ENCODE data around the gene MIPOL1. TPM values are rescaled to one million over a fixed set of nuclear protein-coding genes. Genes with fewer than 3 reads are reported as not detected.

MIPOL1 gene
- total RNA-seq, 3 donors from 2014 or later (not counting 1 experiment from before 2014, with no cell fraction given) = not detected

DNA sequence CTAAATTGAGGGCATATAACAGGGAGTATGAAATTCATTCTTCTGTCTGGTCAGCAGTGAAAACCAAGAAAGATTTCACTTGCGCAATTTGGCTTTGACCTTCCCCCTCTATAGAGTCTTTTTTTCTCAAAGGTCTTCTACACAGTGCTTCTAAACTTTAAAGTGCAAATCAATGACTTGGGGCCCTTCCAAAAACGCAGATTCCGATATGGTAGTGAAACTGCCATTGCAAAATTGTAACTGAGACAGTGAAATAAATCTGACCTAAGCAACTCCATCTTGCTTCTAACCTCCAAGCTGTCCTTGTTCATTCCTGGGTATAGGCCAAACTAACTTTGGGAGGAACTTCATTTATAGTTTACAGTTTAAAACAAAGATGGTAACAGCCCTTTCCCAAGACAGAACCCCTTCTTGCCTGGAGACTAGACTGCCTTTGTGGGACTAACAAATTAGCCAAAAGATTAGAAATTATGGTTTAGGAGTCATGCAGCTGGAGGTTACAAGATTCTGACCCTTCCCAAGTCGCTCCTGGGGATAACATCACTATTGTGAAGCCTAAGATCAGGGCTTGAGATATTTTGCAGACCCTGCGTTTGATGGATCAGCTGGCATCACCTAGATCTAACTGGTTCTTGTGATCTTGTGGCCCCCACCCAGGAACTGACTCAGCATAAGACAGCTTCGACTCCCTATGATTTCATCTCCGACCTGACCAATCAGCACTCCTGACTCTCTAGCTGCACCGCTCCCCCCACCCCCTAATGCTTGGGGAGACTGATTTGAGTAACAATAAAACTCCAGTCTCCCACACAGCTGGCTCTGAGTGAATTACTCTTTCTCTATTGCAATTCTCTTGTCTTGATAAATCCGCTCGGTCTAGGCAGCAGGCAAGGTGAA, 30.3 kb upstream of the MIPOL1 start:
- DNase-seq (no peak), ATAC-seq (no peak)
- no peak overlapping the region for H3K4me3 ChIP-seq (ENCODE audit: low read length)
- 84% methylated on average over 10 of the region's 10 CpGs for WGBS (ENCODE audit: insufficient coverage)
- Mint-ChIP-seq H3K9me3 (peaks cover 4 to 6% of the 10 kb centered on the region in 2 donors), H3K4me1 (no peaks in the 10 kb centered on the region), H3K27me3 (ENCODE audit: low read depth in 2 of 2) (no peaks in the 10 kb centered on the region), H3K36me3 (no peaks in the 10 kb centered on the region), H3K4me3 (no peak overlapping the region), H3K27ac (no peak overlapping the region)
- H3K27me3 ChIP-seq (ENCODE audit: control insufficient read depth, insufficient read depth, low read length) = peaks cover 4% of the 10 kb centered on the region
- H3K9me3 ChIP-seq (ENCODE audit: control insufficient read depth, insufficient read depth, low read length) = peaks cover 2% of the 10 kb centered on the region
- H3K36me3 ChIP-seq (ENCODE audit: control insufficient read depth, insufficient read depth, low read length) = no peaks in the 10 kb centered on the region
- intact Hi-C loops (cut with micrococcal nuclease) = no loop called here
- no peak overlapping the region for H3K27ac ChIP-seq (ENCODE audit: low read length)
- H3K4me1 ChIP-seq (ENCODE audit: control insufficient read depth, insufficient read depth, low read length) = peaks cover 3% of the 10 kb centered on the region
- TF ChIP-seq, protein P1, sequence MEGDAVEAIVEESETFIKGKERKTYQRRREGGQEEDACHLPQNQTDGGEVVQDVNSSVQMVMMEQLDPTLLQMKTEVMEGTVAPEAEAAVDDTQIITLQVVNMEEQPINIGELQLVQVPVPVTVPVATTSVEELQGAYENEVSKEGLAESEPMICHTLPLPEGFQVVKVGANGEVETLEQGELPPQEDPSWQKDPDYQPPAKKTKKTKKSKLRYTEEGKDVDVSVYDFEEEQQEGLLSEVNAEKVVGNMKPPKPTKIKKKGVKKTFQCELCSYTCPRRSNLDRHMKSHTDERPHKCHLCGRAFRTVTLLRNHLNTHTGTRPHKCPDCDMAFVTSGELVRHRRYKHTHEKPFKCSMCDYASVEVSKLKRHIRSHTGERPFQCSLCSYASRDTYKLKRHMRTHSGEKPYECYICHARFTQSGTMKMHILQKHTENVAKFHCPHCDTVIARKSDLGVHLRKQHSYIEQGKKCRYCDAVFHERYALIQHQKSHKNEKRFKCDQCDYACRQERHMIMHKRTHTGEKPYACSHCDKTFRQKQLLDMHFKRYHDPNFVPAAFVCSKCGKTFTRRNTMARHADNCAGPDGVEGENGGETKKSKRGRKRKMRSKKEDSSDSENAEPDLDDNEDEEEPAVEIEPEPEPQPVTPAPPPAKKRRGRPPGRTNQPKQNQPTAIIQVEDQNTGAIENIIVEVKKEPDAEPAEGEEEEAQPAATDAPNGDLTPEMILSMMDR (IDR thresholded peaks at IDR 0.05) = no peak

GRCh38 chr14:37168721-37169120, 29.0 kb upstream of the MIPOL1 start:
- H3K4me1 Mint-ChIP-seq = no peaks in the 10 kb centered on the region
- H3K4me3 Mint-ChIP-seq = no peak overlapping the region
- ATAC-seq (no peak), DNase-seq (no peak)
- H3K9me3 Mint-ChIP-seq = peaks cover 4 to 6% of the 10 kb centered on the region in 2 donors
- intact Hi-C loops (cut with micrococcal nuclease) = no loop called here
- H3K27ac ChIP-seq (ENCODE audit: low read length) = no peak overlapping the region
- no peaks in the 10 kb centered on the region for H3K36me3 Mint-ChIP-seq
- TF ChIP-seq, protein P1 (IDR thresholded peaks at IDR 0.05) = no peak
- H3K9me3 ChIP-seq (ENCODE audit: control insufficient read depth, insufficient read depth, low read length) = peaks cover 4% of the 10 kb centered on the region
- no peak overlapping the region for H3K4me3 ChIP-seq (ENCODE audit: low read length)
- H3K27ac Mint-ChIP-seq = no peak overlapping the region
- H3K36me3 ChIP-seq (ENCODE audit: control insufficient read depth, insufficient read depth, low read length) = no peaks in the 10 kb centered on the region
- H3K27me3 ChIP-seq (ENCODE audit: control insufficient read depth, insufficient read depth, low read length) = peaks cover 6% of the 10 kb centered on the region
- H3K4me1 ChIP-seq (ENCODE audit: control insufficient read depth, insufficient read depth, low read length) = peaks cover 3% of the 10 kb centered on the region
- WGBS (ENCODE audit: insufficient coverage) = 60% methylated on average over 1 of the region's 4 CpGs
- no peaks in the 10 kb centered on the region for H3K27me3 Mint-ChIP-seq (ENCODE audit: low read depth in 2 of 2)

DNA sequence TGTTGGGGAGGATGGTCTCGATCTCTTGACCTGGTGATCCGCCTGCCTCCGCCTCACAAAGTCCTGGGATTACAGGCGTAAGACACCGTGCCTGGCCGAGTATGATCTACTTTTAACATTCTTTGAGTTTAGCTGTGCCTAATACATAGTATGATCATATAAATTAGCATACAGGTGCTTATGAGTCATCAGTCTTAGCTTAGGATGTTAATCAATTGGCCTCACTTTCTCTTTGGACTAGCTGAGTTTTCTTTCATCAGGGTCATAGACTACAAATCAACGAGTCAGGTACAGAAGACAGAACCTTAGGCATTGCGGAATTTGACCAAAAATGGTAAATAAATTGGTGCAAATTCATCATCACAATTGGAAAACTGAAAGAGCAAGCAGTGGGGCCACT, 27.5 kb upstream of the MIPOL1 start:
- ATAC-seq (no peak), DNase-seq (no peak)
- Mint-ChIP-seq H3K27ac (no peak overlapping the region), H3K27me3 (ENCODE audit: low read depth in 2 of 2) (no peaks in the 10 kb centered on the region), H3K9me3 (peaks cover 4% of the 10 kb centered on the region in 2 donors), H3K4me1 (no peaks in the 10 kb centered on the region), H3K36me3 (no peaks in the 10 kb centered on the region), H3K4me3 (no peak overlapping the region)
- TF ChIP-seq, protein P1 (IDR thresholded peaks at IDR 0.05) = no peak
- Histone ChIP-seq H3K27me3 (ENCODE audit: control insufficient read depth, insufficient read depth, low read length) (peaks cover 6% of the 10 kb centered on the region), H3K27ac (ENCODE audit: low read length) (no peak overlapping the region), H3K4me3 (ENCODE audit: low read length) (no peak overlapping the region), H3K4me1 (ENCODE audit: control insufficient read depth, insufficient read depth, low read length) (peaks cover 3% of the 10 kb centered on the region), H3K36me3 (ENCODE audit: control insufficient read depth, insufficient read depth, low read length) (no peaks in the 10 kb centered on the region), H3K9me3 (ENCODE audit: control insufficient read depth, insufficient read depth, low read length) (peaks cover 4% of the 10 kb centered on the region)
- 88% methylated on average over 8 of the region's 8 CpGs for WGBS (ENCODE audit: insufficient coverage)
- intact Hi-C loops (cut with micrococcal nuclease) = no loop called here
